ENCODE measurements around the gene RAB11FIP3. TPM values are rescaled to one million over a fixed set of nuclear protein-coding genes. Genes with fewer than 3 reads are reported as not detected.

Gene RAB11FIP3
- total and polyA plus RNA-seq, 2 of the 13 experiments (the other 11 are each of a cell fraction or from before 2014, with no cell fraction given), result 34.3 to 57.6 TPM

- TF ChIP-seq, protein P1, sequence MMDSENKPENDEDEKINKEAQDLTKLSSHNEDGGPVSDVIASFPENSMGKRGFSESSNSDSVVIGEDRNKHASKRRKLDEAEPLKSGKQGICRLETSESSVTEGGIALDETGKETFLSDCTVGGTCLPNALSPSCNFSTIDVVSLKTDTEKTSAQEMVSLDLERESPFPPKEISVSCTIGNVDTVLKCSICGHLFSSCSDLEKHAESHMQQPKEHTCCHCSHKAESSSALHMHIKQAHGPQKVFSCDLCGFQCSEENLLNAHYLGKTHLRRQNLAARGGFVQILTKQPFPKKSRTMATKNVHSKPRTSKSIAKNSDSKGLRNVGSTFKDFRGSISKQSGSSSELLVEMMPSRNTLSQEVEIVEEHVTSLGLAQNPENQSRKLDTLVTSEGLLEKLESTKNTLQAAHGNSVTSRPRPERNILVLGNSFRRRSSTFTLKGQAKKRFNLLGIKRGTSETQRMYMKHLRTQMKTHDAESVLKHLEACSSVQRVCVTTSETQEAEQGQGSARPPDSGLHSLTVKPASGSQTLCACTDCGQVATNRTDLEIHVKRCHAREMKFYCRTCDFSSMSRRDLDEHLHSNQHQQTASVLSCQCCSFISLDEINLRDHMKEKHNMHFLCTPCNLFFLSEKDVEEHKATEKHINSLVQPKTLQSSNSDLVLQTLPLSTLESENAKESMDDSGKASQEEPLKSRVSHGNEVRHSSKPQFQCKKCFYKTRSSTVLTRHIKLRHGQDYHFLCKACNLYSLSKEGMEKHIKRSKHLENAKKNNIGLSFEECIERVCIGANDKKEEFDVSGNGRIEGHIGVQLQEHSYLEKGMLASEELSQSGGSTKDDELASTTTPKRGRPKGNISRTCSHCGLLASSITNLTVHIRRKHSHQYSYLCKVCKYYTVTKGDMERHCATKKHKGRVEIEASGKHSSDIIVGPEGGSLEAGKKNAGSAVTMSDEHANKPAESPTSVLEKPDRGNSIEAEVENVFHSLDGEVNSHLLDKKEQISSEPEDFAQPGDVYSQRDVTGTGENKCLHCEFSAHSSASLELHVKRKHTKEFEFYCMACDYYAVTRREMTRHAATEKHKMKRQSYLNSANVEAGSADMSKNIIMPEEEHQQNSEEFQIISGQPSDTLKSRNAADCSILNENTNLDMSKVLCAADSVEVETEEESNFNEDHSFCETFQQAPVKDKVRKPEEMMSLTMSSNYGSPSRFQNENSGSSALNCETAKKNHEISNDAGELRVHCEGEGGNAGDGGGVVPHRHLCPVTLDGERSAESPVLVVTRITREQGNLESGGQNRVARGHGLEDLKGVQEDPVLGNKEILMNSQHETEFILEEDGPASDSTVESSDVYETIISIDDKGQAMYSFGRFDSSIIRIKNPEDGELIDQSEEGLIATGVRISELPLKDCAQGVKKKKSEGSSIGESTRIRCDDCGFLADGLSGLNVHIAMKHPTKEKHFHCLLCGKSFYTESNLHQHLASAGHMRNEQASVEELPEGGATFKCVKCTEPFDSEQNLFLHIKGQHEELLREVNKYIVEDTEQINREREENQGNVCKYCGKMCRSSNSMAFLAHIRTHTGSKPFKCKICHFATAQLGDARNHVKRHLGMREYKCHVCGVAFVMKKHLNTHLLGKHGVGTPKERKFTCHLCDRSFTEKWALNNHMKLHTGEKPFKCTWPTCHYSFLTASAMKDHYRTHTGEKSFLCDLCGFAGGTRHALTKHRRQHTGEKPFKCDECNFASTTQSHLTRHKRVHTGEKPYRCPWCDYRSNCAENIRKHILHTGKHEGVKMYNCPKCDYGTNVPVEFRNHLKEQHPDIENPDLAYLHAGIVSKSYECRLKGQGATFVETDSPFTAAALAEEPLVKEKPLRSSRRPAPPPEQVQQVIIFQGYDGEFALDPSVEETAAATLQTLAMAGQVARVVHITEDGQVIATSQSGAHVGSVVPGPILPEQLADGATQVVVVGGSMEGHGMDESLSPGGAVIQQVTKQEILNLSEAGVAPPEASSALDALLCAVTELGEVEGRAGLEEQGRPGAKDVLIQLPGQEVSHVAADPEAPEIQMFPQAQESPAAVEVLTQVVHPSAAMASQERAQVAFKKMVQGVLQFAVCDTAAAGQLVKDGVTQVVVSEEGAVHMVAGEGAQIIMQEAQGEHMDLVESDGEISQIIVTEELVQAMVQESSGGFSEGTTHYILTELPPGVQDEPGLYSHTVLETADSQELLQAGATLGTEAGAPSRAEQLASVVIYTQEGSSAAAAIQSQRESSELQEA (CRISPR knock-in tag; IDR thresholded peaks at IDR 0.05; ENCODE audit: not compliant biosample characterization), result peak; percentile 6
- TF ChIP-seq ZNF616 (CRISPR knock-in tag; IDR thresholded peaks at IDR 0.05; ENCODE audit: low read depth) (peak; percentile 83; the same call in 1 of the 2 replicates), POLR2AphosphoS5 (IDR thresholded peaks at IDR 0.05; ENCODE audit: low read depth, low read length) (no peak)
- TF ChIP-seq, protein P2, sequence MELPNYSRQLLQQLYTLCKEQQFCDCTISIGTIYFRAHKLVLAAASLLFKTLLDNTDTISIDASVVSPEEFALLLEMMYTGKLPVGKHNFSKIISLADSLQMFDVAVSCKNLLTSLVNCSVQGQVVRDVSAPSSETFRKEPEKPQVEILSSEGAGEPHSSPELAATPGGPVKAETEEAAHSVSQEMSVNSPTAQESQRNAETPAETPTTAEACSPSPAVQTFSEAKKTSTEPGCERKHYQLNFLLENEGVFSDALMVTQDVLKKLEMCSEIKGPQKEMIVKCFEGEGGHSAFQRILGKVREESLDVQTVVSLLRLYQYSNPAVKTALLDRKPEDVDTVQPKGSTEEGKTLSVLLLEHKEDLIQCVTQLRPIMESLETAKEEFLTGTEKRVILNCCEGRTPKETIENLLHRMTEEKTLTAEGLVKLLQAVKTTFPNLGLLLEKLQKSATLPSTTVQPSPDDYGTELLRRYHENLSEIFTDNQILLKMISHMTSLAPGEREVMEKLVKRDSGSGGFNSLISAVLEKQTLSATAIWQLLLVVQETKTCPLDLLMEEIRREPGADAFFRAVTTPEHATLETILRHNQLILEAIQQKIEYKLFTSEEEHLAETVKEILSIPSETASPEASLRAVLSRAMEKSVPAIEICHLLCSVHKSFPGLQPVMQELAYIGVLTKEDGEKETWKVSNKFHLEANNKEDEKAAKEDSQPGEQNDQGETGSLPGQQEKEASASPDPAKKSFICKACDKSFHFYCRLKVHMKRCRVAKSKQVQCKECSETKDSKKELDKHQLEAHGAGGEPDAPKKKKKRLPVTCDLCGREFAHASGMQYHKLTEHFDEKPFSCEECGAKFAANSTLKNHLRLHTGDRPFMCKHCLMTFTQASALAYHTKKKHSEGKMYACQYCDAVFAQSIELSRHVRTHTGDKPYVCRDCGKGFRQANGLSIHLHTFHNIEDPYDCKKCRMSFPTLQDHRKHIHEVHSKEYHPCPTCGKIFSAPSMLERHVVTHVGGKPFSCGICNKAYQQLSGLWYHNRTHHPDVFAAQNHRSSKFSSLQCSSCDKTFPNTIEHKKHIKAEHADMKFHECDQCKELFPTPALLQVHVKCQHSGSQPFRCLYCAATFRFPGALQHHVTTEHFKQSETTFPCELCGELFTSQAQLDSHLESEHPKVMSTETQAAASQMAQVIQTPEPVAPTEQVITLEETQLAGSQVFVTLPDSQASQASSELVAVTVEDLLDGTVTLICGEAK (IDR thresholded peaks at IDR 0.05), result no peak
- TF ChIP-seq, protein P2 (CRISPR knock-in tag; IDR thresholded peaks at IDR 0.05), result peak; percentile 63; the same call in 1 of the 2 replicates
These were observed 102.9 kb downstream of the RAB11FIP3 start (continued) for GRCh38 chr16:528111-529011.
